HG03039 (cell line): ENCODE measurements around the gene ICAM4.
A peak's percentile ranks its signal among the peaks of the same experiment; 100 is the strongest.
"Not testable (repeated sequence)": the region's sequence is repeated elsewhere in the genome, so short reads cannot be mapped to it uniquely, and the experiment has no call there.

Source experiments
- ATAC-seq: cut with Tn5 transposase; IDR thresholded peaks from one replicate; pipeline ENCODE4 v1.9.1; 2021; ENCODE audit warnings: mild to moderate bottlenecking, moderate library complexity; ENCODE audit not compliant: unreplicated experiment

ICAM4 gene, protein sequence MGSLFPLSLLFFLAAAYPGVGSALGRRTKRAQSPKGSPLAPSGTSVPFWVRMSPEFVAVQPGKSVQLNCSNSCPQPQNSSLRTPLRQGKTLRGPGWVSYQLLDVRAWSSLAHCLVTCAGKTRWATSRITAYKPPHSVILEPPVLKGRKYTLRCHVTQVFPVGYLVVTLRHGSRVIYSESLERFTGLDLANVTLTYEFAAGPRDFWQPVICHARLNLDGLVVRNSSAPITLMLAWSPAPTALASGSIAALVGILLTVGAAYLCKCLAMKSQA

GRCh38 chr19:10286803-10287737, at the start of gene ICAM4:
Gene ICAM4 (plus strand): TSS chr19:10286955. CDS start chr19:10287013, 58 bp downstream.
- no peak for ATAC-seq

- ATAC-seq: no peak
Measured at GRCh38 chr19:10237702-10238101, 49.1 kb upstream of the ICAM4 start.

- ATAC-seq: no peak
Measured at GRCh38 chr19:10238172-10238783, 48.5 kb upstream of the ICAM4 start.

DNA sequence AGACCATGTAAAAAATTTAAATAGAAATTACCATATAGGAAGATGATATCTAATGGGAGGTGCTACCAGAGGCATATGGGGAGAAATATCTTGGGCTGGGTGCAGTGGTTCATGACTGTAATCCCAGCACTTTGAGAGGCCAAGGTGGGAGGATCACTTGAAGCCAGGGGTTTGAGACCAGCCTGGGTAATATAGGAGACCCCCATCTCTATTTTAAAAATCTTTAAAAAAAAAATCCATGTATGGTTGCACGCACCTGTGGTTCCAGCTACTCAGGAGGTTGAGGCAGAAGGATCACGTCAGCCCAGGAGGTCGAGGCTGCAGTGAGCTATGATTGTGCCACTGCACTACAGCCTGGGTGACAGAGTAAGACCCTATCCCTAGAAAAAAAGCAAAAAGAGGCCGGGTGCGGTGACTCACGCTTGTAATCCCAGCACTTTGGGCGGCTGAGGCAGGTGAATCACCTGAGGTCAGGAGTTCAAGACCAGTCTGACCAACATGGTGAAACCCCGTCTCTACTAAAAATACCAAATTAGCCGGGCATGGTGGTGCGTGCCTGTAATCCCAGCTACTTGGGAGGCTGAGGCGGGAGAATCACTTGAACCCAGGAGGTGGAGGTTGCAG, 44.8 kb upstream of the ICAM4 start:
- ATAC-seq: not testable (repeated sequence)

- ATAC-seq: no peak
Measured at GRCh38 chr19:10243606-10244005, 43.1 kb upstream of the ICAM4 start.

- ATAC-seq: no peak
Measured at GRCh38 chr19:10245189-10245939, 41.4 kb upstream of the ICAM4 start.

- ATAC-seq: no peak
Measured at GRCh38 chr19:10246511-10246910, 40.2 kb upstream of the ICAM4 start.

DNA sequence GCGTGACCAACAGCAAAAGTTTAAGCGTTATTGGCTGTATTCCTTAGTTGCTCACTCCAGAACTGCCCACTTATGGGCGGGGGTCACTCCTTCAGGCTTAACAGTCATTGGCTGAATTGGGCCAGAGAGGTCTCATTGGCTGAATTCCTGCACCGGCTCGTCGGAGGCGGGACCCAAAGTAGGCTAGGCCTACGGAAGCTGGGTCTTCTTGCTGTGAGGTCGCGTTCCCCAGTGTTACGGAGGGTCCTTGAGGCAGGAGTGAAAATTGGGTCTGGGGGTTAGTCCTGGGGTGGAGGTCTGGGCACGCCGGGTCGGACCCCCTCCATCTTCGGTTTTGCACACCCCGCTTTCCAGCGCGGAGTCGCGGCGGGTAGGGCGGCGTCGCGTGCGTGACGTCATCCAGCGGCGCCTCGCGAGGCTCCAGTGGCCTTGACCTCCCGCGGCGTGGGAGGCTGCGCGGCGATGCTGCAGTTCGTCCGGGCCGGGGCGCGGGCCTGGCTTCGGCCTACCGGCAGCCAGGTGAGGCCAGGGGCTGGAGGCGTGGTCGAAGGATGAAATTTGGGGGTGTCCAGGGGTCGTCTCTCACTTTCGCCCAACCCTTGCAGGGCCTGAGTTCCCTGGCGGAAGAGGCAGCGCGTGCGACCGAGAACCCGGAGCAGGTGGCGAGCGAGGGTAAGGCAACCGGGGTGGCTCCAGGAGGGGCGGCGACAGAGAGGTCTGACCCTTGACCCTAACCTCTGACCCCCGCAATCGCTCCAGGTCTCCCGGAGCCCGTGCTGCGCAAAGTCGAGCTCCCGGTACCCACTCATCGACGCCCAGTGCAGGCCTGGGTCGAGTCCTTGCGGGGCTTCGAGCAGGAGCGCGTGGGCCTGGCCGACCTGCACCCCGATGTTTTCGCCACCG, 34.7 kb upstream of the ICAM4 start, which contains the start of gene MRPL4:
TSS of gene MRPL4 (plus strand) at position 423 of the 903 bp plus-strand sequence. CDS start at position 463, 40 bp downstream.
- peak; percentile 83 for ATAC-seq

DNA sequence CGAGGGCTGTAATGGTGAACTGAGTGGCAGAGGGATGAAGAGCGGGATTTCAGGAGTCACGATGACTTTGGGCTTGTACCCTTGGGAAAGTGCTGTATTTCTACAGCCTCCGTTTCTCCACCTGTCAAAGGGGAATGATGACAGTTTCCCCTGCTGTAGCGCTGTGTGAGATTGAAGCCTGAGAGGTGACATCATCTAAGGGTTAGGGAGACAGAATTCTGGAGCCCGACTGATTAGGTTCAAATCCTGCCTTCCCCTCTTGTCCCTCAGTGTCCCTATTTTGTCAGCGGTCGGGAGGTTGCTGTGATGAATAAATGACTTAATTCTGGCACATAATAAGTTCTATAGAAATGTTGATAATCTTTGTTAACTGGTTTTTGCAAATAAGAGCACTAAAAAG, 34.0 kb upstream of the ICAM4 start:
- no peak for ATAC-seq

DNA sequence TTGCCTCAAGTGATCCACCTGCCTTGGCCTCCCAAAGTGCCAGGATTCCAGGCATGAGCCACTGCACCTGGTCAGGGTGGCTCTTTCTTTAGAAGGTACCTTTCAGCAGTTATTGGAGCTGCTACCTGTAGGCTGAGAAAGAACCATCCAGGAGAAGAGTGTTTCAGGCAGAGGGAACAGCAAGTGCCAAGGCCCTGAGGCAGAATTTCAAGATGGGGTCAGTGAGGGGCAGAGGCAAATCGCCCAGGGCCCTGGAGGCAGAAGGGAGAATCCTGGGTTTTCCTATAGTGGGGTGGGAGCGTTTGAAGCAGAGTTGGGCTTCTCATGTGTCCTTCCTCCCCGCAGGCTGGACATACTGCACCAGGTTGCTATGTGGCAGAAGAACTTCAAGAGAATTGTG, 32.5 kb upstream of the ICAM4 start:
- no peak for ATAC-seq

DNA sequence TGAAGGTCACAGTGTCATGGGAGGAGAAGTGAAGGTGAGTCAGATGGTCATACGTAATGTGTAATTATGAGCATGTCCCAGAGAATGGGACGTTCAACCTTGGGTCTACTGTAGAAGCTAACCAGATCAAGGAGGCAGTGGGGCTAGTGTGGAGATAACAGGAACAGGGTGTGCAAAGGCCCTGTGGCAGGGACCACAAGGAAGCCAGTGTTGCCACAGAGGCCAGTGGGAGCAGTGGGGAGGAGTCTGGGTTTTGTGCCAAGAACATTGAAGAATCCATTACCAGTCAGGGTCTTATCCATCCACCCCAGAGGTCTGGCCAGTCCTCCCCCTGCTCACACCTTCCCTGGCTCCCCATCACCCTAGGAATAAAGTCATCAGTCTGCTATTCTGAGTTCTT, 31.4 kb upstream of the ICAM4 start:
- no peak for ATAC-seq

- ATAC-seq: no peak
Measured at GRCh38 chr19:10256551-10256950, 30.2 kb upstream of the ICAM4 start.

DNA sequence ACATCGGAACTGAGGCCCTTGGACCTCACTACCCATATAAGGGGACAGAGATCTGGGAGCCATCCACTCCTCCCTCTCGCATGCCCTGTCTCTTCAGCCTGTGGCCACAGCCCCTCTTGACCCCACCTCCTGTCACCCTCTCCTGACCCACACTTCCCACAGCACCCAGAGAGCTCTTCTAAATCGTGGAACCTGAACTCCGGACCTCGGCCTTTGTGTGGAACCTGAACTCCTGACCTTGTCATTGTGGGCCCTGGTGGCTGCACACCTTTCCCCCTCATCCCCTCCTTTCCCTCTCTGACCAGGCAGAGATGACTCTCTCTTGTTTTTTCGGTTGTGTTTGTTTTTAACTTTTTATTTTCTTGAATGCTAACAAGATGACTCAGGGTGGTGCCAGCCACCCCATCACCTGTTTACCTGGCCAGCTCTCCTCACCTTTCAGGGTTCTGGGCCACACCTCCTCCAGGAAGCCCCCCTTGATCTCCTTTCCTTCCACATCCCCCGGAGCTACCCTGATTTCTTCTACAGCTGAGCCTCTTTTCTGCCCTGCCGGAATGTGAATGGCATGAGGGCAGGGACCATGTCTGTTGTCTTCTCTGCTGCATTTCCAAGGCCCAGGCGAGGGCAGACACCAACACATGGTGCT, 29.7 kb upstream of the ICAM4 start:
- no peak for ATAC-seq

DNA sequence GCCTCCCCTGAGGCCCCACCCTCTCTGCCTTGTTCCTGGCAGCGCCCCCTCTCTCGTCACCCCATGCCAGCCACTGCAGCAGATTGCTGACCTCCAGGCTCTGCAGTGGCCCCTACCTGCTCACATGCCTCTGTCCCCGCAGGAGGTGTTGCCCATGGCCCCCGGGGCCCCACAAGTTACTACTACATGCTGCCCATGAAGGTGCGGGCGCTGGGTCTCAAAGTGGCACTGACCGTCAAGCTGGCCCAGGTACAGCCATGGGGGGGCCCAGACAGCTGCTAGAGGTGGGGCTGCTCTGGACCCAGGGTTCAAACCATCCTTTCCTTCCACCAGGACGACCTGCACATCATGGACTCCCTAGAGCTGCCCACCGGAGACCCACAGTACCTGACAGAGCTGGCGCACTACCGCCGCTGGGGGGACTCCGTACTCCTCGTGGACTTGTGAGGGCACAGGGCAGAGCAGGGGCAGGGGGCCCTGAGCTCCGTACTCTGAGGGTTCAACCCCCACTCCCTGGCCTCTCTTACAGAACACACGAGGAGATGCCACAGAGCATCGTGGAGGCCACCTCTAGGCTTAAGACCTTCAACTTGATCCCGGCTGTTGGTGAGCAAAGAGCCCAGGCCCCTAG, 28.6 kb upstream of the ICAM4 start:
- ATAC-seq: no peak

GRCh38 chr19:10259162-10259905, 27.4 kb upstream of the ICAM4 start:
- ATAC-seq: no peak

DNA sequence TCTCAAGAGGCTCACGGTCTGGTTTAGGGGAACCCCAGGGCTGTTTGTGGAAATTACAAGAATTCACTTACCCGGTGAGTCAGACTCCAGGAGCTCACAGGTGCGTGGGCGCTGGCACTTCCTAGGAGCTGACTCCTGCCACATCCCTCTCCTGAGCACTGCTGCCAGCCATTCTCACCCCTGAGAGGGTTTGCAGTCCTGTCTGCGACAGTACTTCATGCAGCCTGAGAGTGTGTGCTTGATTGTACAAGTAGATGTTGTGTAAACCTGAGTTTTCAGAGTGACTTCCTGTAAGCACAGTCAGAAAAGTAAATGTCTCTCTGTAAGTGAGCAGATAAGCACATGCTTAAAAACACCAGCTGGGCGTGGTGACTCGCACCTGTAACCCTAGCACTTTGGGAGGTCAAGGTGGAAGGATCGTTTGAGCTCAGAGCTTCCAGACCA, 26.6 kb upstream of the ICAM4 start:
- ATAC-seq: no peak

DNA sequence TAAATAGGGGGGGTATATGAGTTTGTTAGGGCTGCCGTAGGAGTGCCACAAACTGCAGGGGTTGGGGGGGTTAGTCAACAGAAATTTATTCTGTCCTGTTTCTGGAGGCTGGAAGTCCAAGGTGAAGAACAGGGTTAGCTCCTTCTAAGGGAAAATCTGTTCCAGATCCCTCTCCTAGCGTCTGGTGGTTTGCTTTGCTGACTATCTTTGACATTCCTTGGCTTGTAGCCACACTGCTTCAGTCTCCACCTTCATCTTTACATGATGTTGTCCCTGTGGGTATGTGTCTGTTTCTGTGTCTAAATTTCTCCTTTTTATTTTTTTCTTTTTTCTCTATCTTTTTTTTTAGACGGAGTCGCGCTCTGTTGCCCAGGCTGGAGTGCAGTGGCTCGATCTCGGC, 24.0 kb upstream of the ICAM4 start:
- ATAC-seq: no peak

DNA sequence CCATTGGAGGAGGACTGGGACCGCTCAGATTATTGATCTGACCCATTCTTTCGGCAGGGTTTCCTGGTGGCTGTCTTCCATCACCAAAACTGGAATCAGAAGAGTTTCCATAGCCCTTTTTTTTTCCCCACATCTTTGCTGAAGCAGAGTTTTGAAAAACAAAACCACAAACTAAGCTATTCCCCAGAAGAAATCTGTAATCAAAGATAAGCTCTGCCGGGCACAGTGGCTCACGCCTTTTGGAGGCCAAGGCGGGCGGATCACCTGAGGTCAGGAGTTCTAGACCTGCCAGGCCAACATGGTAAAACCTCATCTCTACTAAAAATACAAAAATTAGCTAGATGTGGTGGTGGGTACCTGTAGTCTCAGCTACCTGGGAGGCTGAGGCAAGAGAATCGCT, 20.0 kb upstream of the ICAM4 start:
- no peak for ATAC-seq
